OCI-LY3 (cell line): ENCODE data around the gene CASP9.
A peak's percentile ranks its signal among the peaks of the same experiment; 100 is the strongest.
"Not testable (repeated sequence)": the region's sequence is repeated elsewhere in the genome, so short reads cannot be mapped to it uniquely, and the experiment has no call there.

Experiments
- H2AFZ ChIP-seq: fragments of 200-600, 300-600 bp; shearing (Covaris generic); 2 replicates; pipeline ENCODE4 v1.6.0; 2014; ENCODE audit warnings: antibody characterized with exemption, low read depth, low read length
- H3K27ac ChIP-seq: fragments of 200-600, 300-600 bp; sonication (generic); 2 replicates; pipeline ENCODE4 v1.5.1; 2014; ENCODE audit warnings: mild to moderate bottlenecking, low read length, moderate library complexity, mixed read lengths
- H3K27me3 ChIP-seq: fragments of 200-600, 300-600 bp; sonication (generic); 2 replicates; pipeline ENCODE4 v1.6.1; 2014; ENCODE audit warnings: low read depth, low read length, mixed read lengths
- H3K36me3 ChIP-seq: fragments of 200-600, 300-600 bp; sonication (generic); replicated peaks from 2 replicates; pipeline ENCODE3; 2014; ENCODE audit warnings: low read depth, low read length, mixed read lengths
- H3K4me1 ChIP-seq: fragments of 300-600, 200-600 bp; sonication (generic); 2 replicates; pipeline ENCODE4 v1.6.1; 2014; ENCODE audit warnings: low read length, mixed read lengths
- H3K4me2 ChIP-seq: fragments of 200-600, 300-600 bp; sonication (generic); 2 replicates; pipeline ENCODE4 v1.6.1; 2014; ENCODE audit warnings: low read length, mixed read lengths
- H3K4me3 ChIP-seq: fragments of 300-600, 200-600 bp; sonication (generic); 2 replicates; pipeline ENCODE4 v1.5.1; 2014; ENCODE audit warnings: antibody characterized with exemption, mild to moderate bottlenecking, low read length, moderate library complexity
- H3K79me2 ChIP-seq: fragments of 300-600, 200-600 bp; shearing (Covaris generic); 2 replicates; pipeline ENCODE4 v1.6.1; 2014; ENCODE audit warnings: mild to moderate bottlenecking, low read length, mixed read lengths
- H3K9ac ChIP-seq: fragments of 300-600, 200-600 bp; shearing (Covaris generic); 2 replicates; pipeline ENCODE4 v1.6.0; 2014; ENCODE audit warnings: mild to moderate bottlenecking, low read length, moderate library complexity
- H3K9me3 ChIP-seq: fragments of 200-600, 300-600 bp; shearing (Covaris generic); 2 replicates; pipeline ENCODE4 v1.6.1; 2014; ENCODE audit warnings: low read length, mixed read lengths; ENCODE audit not compliant: insufficient read depth
- H4K20me1 ChIP-seq: fragments of 200-600, 300-600 bp; sonication (generic); 2 replicates; pipeline ENCODE4 v1.6.1; 2016; ENCODE audit warnings: low read length, mixed read lengths; ENCODE audit not compliant: insufficient read depth
- EZH2phosphoT487 ChIP-seq: fragments of 200-600 bp; shearing (Covaris generic); IDR thresholded peaks from 2 replicates; pipeline ENCODE4 v1.6.1; 2018; ENCODE audit warnings: antibody characterized with exemption, mixed run types, low read depth
- TF ChIP-seq, protein P1 (sequence below): fragments of 200-600, 300-600 bp; sonication (generic); IDR thresholded peaks from 2 replicates; pipeline ENCODE4 v1.5.1; 2014; ENCODE audit warnings: antibody characterized with exemption, low read length, low read depth

CASP9 gene

DNA sequence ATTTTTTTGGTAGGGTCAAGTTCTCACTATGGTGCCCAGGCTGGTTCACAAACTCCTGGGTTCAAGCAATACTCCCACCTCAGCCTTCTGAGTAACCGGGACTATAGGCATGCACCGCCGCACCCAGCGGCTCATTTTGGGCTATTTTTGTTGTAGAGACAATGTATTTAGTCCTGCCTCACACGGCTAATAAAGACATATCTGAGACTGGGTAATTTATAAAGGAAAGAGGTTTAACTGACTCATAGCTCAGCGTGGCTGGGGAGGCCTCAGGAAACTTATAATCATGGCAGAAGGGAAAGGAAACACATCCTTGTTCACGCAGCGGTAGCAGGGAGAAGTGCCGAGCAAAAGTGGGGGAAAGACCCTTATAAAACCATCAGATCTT, 63.3 kb downstream of the CASP9 start:
- H3K9ac ChIP-seq = no peak overlapping the region
- no peak overlapping the region for H3K27ac ChIP-seq
- no peaks in the 10 kb centered on the region for H3K36me3 ChIP-seq
- H3K27me3 ChIP-seq = no peaks in the 10 kb centered on the region
- TF ChIP-seq, protein P1, sequence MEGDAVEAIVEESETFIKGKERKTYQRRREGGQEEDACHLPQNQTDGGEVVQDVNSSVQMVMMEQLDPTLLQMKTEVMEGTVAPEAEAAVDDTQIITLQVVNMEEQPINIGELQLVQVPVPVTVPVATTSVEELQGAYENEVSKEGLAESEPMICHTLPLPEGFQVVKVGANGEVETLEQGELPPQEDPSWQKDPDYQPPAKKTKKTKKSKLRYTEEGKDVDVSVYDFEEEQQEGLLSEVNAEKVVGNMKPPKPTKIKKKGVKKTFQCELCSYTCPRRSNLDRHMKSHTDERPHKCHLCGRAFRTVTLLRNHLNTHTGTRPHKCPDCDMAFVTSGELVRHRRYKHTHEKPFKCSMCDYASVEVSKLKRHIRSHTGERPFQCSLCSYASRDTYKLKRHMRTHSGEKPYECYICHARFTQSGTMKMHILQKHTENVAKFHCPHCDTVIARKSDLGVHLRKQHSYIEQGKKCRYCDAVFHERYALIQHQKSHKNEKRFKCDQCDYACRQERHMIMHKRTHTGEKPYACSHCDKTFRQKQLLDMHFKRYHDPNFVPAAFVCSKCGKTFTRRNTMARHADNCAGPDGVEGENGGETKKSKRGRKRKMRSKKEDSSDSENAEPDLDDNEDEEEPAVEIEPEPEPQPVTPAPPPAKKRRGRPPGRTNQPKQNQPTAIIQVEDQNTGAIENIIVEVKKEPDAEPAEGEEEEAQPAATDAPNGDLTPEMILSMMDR = no peak
- no peak for TF ChIP-seq EZH2phosphoT487
- no peaks in the 10 kb centered on the region for H3K79me2 ChIP-seq
- no peaks in the 10 kb centered on the region for H3K9me3 ChIP-seq
- no peak overlapping the region for H2AFZ ChIP-seq
- peaks cover 34% of the 10 kb centered on the region for H3K4me1 ChIP-seq
- H4K20me1 ChIP-seq = no peaks in the 10 kb centered on the region
- no peak overlapping the region for H3K4me3 ChIP-seq
- H3K4me2 ChIP-seq = no peak overlapping the region

DNA sequence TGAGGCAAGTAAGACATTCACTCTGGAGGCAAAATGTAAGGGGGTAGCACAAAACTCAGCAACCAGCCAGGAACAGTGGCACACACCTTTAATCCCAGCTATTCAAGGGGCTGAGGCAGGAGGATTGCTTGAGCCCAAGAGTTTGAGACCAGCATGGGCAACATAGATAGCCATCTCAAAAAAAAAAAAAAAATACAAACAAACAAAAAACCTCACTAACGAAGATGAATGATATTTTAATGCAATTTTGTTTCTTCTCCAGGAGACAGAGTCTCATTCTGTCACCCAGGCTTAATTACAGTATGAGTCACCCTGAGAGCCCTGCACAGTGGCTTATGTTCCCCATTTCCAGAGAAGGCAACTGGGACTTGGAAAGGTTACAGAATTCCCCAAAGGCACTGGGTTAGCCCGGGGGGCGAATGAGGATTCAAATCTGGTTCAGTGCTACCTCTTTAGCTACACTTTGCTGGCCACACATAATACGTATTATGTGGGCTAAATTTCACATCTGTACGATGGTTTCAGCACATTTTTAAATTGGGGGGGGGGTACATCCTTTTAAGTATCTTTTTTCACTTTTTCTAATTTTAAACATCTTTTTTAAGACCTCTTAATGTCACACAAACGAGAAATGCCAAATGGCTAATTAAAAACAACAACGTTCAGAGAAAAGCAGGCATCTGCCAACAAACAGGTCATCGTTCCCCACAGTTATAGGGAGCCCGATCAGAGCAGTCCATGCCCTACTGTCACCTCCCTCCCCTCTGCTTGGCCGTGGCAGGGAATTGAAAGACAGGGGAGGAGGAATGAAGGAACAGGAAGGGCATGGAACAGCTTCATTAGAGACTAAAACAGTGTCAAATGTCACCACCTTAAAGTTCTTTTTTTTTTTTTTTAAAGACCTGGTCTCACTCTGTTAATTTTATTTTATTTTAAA, 64.0 kb downstream of the CASP9 start:
- no peaks in the 10 kb centered on the region for H3K79me2 ChIP-seq
- H3K9me3 ChIP-seq = no peaks in the 10 kb centered on the region
- H3K9ac ChIP-seq = no peak overlapping the region
- no peaks in the 10 kb centered on the region for H3K36me3 ChIP-seq
- peak overlapping the region; percentile 15; the same call in 1 of the 2 replicates for H3K4me2 ChIP-seq
- peaks cover 33% of the 10 kb centered on the region for H3K4me1 ChIP-seq
- no peak overlapping the region for H3K27ac ChIP-seq
- no peak overlapping the region for H3K4me3 ChIP-seq
- no peaks in the 10 kb centered on the region for H4K20me1 ChIP-seq
- H2AFZ ChIP-seq = no peak overlapping the region
- TF ChIP-seq, protein P1 = no peak
- TF ChIP-seq EZH2phosphoT487 = no peak
- H3K27me3 ChIP-seq = no peaks in the 10 kb centered on the region

DNA sequence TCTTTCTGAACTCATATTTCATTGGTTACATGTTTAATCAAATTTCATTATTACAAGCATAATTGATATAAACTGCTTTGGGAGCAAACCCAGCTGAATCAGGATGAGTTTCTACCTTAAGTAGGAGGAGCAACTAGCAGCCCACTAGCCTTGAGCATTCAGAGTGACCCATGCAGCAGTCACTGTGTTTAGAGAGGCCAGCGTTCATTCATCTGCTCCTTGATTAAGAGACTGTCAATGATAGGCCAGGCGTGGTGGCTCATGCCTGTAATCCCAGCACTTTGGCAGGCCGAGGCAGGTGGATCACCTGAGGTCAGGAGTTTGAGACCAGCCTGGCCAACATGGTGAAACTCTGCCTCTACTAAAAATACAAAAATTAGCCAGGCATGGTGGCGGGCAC, 65.6 kb downstream of the CASP9 start:
- H3K9ac ChIP-seq, H2AFZ ChIP-seq, H4K20me1 ChIP-seq, H3K27ac ChIP-seq, H3K36me3 ChIP-seq, H3K79me2 ChIP-seq, H3K4me2 ChIP-seq, H3K27me3 ChIP-seq, H3K9me3 ChIP-seq, H3K4me3 ChIP-seq: not testable (repeated sequence)
- peaks cover 23% of the 10 kb centered on the region for H3K4me1 ChIP-seq

DNA sequence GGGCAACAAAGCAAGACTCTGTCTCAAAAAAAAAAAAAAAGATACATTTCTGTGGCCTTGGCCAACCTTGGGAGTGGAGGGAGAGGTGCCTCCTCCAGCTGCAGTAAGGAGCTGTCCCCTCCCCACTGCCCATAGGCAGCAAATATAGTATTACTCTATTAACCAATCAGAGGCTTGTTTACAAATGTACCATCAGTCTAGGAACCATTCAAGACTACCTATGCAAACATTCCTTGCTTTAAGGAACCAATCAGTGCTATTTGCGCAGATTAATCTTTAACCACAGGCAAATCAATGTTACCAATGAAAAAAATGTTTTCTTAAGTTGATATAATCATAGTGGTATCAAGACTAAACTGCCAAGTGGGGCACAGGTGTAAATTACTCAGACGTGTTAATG, 66.4 kb downstream of the CASP9 start:
- Histone ChIP-seq H3K4me1 (peaks cover 23% of the 10 kb centered on the region), H3K9me3 (no peaks in the 10 kb centered on the region), H2AFZ (no peak overlapping the region), H3K27me3 (no peaks in the 10 kb centered on the region), H3K4me3 (no peak overlapping the region), H3K9ac (no peak overlapping the region), H3K79me2 (no peaks in the 10 kb centered on the region), H4K20me1 (no peaks in the 10 kb centered on the region), H3K4me2 (no peak overlapping the region), H3K27ac (no peak overlapping the region), H3K36me3 (no peaks in the 10 kb centered on the region)
- no peak for TF ChIP-seq EZH2phosphoT487
- TF ChIP-seq, protein P1 = no peak
